OCI-LY7 (cell line): ENCODE data around the gene ROS1. TPM values are rescaled to one million over a fixed set of nuclear protein-coding genes. Genes with fewer than 3 reads are reported as not detected.

Experiments used
- BruUV-seq: library from RNA; stranded (reverse); fragments of 400-500 nt; replicated peaks from 2 replicates; lab custom pipeline; 2021; lab: Mats Ljungman, UMichigan
- CTCF ChIA-PET: fragments of 300-600 bp; sonication (Branson Sonifier 250); formaldehyde crosslinking; loops from one replicate; lab custom pipeline; 2022; ENCODE audit warnings: antibody characterized with exemption; ENCODE audit not compliant: unreplicated experiment; lab: Charles Lee
- POLR2A ChIA-PET: fragments of 300-600 bp; sonication (Branson Sonifier 250); formaldehyde crosslinking; loops from one replicate; lab custom pipeline; 2022; ENCODE audit warnings: antibody characterized with exemption; lab: Charles Lee
- DNase-seq: peaks from one replicate; pipeline ENCODE4 v3.0.0-alpha.2; 2015; ENCODE audit warnings: low spot score
- H2AFZ ChIP-seq: fragments of 200-600 bp; sonication (generic), shearing (Covaris generic); 2 replicates; pipeline ENCODE4 v1.6.1; 2014; ENCODE audit warnings: mild to moderate bottlenecking, antibody characterized with exemption, low read length, moderate library complexity
- H3K27ac ChIP-seq: fragments of 200-600 bp; sonication (generic); 2 replicates; pipeline ENCODE4 v1.5.1; 2014; ENCODE audit warnings: mixed run types, low read depth, mild to moderate bottlenecking, moderate library complexity, low read length, inconsistent platforms; ENCODE audit not compliant: poor library complexity, severe bottlenecking
- H3K36me3 ChIP-seq: fragments of 200-600 bp; sonication (generic); 2 replicates; pipeline ENCODE4 v1.6.1; 2014; ENCODE audit warnings: mild to moderate bottlenecking, antibody characterized with exemption, low read length, moderate library complexity, mixed read lengths; ENCODE audit not compliant: insufficient read depth
- H3K4me1 ChIP-seq: fragments of 200-600 bp; sonication (generic); 2 replicates; pipeline ENCODE4 v1.5.1; 2014; ENCODE audit warnings: mild to moderate bottlenecking, low read length; ENCODE audit not compliant: insufficient read depth, poor library complexity, severe bottlenecking
- H3K4me2 ChIP-seq: fragments of 200-600 bp; sonication (generic); 2 replicates; pipeline ENCODE4 v1.6.1; 2014; ENCODE audit warnings: mild to moderate bottlenecking, low read length
- H3K4me3 ChIP-seq: fragments of 200-600 bp; sonication (generic); 2 replicates; pipeline ENCODE4 v1.5.1; 2014; ENCODE audit warnings: mild to moderate bottlenecking, low read depth, low read length; ENCODE audit not compliant: poor library complexity, severe bottlenecking
- H3K79me2 ChIP-seq: fragments of 200-600 bp; sonication (generic); 2 replicates; pipeline ENCODE4 v1.6.1; 2016; ENCODE audit warnings: low read depth, mild to moderate bottlenecking, low read length, moderate library complexity, mixed read lengths; ENCODE audit not compliant: insufficient read depth
- H3K9me2 ChIP-seq: fragments of 200-600 bp; sonication (generic); 2 replicates; pipeline ENCODE4 v1.6.1; 2016; ENCODE audit warnings: mild to moderate bottlenecking, low read length, mixed read lengths; ENCODE audit not compliant: insufficient read depth
- H3K9me3 ChIP-seq: fragments of 200-600 bp; sonication (generic); 2 replicates; pipeline ENCODE4 v1.6.1; 2014; ENCODE audit warnings: mild to moderate bottlenecking, mixed run types, low read length, mixed read lengths
- H4K20me1 ChIP-seq: fragments of 200-600 bp; sonication (generic); 2 replicates; pipeline ENCODE4 v1.6.1; 2014; ENCODE audit warnings: mild to moderate bottlenecking, antibody characterized with exemption, low read length, moderate library complexity, mixed read lengths; ENCODE audit not compliant: insufficient read depth
- EZH2phosphoT487 ChIP-seq: fragments of 200-600 bp; sonication (generic); IDR thresholded peaks from 2 replicates; pipeline ENCODE4 v1.6.1; 2018; ENCODE audit warnings: low read depth, borderline replicate concordance, mild to moderate bottlenecking, mixed run types, antibody characterized with exemption, low read length, moderate library complexity, mixed read lengths
- intact Hi-C: fragments of 100-400 bp; cut with micrococcal nuclease; formaldehyde crosslinking; loops from one replicate; pipeline ENCODE4 v1.10.0; 2022; ENCODE audit not compliant: unreplicated experiment
- total RNA-seq, 2 experiments: library from RNA; depleted of rRNA in 1 of 2; stranded (reverse); fragments of >200 nt in 1 of 2; shearing (Covaris generic) in 1 of 2; gene quantifications; 2 replicates each; pipeline ENCODE4 v1.2.3, GENCODE V29; 2014 to 2022
- TF ChIP-seq, protein P1 (sequence below): fragments of 200-600 bp; sonication (generic); conservative IDR thresholded peaks from 2 replicates; pipeline ENCODE4 v1.5.1; 2014; ENCODE audit warnings: mild to moderate bottlenecking, antibody characterized with exemption, low read length, moderate library complexity, mixed read lengths

Gene ROS1
- total RNA-seq, 2 experiments from 2014 or later = not detected

DNA sequence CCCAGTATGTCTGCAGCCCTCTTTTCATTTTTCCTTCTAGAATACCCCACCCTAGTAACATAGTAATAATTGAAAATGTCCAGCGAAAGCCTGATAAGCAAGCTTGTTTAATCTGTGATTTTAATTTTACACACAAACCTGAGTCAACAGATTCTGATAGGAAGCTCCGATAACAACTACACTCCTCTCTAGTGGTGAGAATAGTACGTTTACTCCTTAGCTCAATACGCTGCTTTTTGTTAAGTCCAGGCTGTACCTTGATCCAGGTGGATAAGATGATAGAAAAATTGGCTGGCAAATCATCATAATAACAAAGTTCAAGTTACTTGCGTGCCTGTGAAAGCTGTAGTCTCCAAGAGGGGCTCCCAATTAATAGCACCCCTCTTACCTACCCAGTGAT lies 31.3 kb upstream of the ROS1 start:
- Histone ChIP-seq H3K4me1 (no peaks in the 10 kb centered on the region), H3K27ac (no peak overlapping the region), H3K4me2 (no peak overlapping the region), H4K20me1 (no peaks in the 10 kb centered on the region; the same call in 1 of the 2 replicates), H3K36me3 (no peaks in the 10 kb centered on the region), H3K9me3 (no peaks in the 10 kb centered on the region), H3K9me2 (no peaks in the 10 kb centered on the region), H3K4me3 (no peak overlapping the region), H3K79me2 (no peaks in the 10 kb centered on the region), H2AFZ (no peak overlapping the region)
- intact Hi-C loops = loop anchor here (10.0 kb wide), 1 partner anchor 378 kb away; no protein-coding TSS in a partner anchor
- no TSS peak for BruUV-seq
- CTCF ChIA-PET = no interaction called here
- POLR2A ChIA-PET = interaction anchor here (0.6 to 0.7 kb wide), 3 partner anchors 22 to 1286 kb away, joined by 3 read pairs; no protein-coding TSS in a partner anchor
- TF ChIP-seq, protein P1, sequence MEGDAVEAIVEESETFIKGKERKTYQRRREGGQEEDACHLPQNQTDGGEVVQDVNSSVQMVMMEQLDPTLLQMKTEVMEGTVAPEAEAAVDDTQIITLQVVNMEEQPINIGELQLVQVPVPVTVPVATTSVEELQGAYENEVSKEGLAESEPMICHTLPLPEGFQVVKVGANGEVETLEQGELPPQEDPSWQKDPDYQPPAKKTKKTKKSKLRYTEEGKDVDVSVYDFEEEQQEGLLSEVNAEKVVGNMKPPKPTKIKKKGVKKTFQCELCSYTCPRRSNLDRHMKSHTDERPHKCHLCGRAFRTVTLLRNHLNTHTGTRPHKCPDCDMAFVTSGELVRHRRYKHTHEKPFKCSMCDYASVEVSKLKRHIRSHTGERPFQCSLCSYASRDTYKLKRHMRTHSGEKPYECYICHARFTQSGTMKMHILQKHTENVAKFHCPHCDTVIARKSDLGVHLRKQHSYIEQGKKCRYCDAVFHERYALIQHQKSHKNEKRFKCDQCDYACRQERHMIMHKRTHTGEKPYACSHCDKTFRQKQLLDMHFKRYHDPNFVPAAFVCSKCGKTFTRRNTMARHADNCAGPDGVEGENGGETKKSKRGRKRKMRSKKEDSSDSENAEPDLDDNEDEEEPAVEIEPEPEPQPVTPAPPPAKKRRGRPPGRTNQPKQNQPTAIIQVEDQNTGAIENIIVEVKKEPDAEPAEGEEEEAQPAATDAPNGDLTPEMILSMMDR = no peak
- no peak for TF ChIP-seq EZH2phosphoT487
- no peak for DNase-seq

DNA sequence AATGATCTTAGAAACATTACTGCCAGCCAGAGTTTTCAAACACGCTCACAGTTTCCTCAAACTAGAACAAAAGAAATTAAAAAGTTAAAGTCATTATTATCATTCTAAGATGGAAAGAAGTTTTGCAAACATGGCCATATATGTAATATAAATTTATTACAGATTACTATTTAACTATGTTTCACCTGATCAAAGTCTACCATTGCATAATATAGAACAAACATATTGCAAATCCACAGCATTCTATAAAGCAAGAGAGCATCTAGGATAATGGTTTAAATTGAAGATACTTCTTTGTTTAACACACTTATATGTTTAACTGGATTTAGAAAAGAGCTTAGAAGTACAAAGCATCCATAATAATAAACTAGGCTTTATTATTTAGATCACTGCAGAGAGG lies 30.5 kb upstream of the ROS1 start:
- ChIA-PET CTCF (no interaction called here), POLR2A (interaction anchor here (0.5 kb wide), 1 partner anchor 17 kb away, joined by 4 read pairs; no protein-coding TSS in a partner anchor)
- no peak for DNase-seq
- Histone ChIP-seq H3K79me2 (no peaks in the 10 kb centered on the region), H2AFZ (no peak overlapping the region), H3K4me3 (no peak overlapping the region), H3K36me3 (no peaks in the 10 kb centered on the region), H3K9me2 (no peaks in the 10 kb centered on the region), H4K20me1 (no peaks in the 10 kb centered on the region; the same call in 1 of the 2 replicates), H3K4me1 (no peaks in the 10 kb centered on the region), H3K9me3 (no peaks in the 10 kb centered on the region), H3K4me2 (no peak overlapping the region), H3K27ac (no peak overlapping the region)
- TF ChIP-seq EZH2phosphoT487 = no peak
- TF ChIP-seq, protein P1 = no peak
- intact Hi-C loops = loop anchor here (10.0 kb wide), 1 partner anchor 379 kb away; no protein-coding TSS in a partner anchor
- BruUV-seq = no TSS peak

DNA sequence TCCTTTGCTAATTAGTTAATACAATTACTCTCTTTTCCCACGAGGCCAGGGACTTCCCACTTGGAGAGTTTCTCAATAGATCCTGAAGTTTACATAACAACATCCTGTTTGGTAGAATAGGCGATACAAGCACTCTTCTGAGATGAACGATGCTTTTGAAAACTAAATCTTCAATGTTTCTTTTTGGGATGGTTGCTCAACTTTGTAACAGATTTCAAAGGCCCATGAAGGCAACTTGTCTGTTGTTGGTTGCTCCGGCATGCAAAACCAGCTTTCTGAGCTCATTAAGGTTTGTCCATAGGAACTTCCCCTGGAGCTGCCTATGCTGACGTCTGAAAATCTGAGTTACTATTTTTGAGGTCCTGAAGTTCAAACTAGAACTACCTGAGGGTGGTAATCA lies 25.9 kb upstream of the ROS1 start:
- no peak overlapping the region for H3K4me3 ChIP-seq
- no TSS peak for BruUV-seq

More for the DNA sequence above, 25.9 kb upstream of the ROS1 start:
- Histone ChIP-seq H2AFZ (no peak overlapping the region), H3K27ac (no peak overlapping the region), H3K9me2 (no peaks in the 10 kb centered on the region), H4K20me1 (no peaks in the 10 kb centered on the region; the same call in 1 of the 2 replicates), H3K36me3 (no peaks in the 10 kb centered on the region), H3K4me1 (no peaks in the 10 kb centered on the region), H3K4me2 (no peak overlapping the region), H3K79me2 (no peaks in the 10 kb centered on the region), H3K9me3 (no peaks in the 10 kb centered on the region)
- TF ChIP-seq, protein P1 = no peak
- TF ChIP-seq EZH2phosphoT487 = no peak
- intact Hi-C loops = loop anchor here (2.0 to 10.0 kb wide), 2 partner anchors 105 to 383 kb away; no protein-coding TSS in a partner anchor
- POLR2A ChIA-PET = no interaction called here
- no peak for DNase-seq
- CTCF ChIA-PET = interaction anchor here (0.5 kb wide), 1 partner anchor 434 kb away, joined by 3 read pairs; no protein-coding TSS in a partner anchor
